Activated CD8-positive, alpha-beta memory T cell treated with anti-CD3 and anti-CD28 coated beads for 48 hours (primary cell): ENCODE data around the gene BBOX1.
"Not testable (repeated sequence)": the region's sequence is repeated elsewhere in the genome, so short reads cannot be mapped to it uniquely, and the experiment has no call there.

Experiments used
- DNase-seq, 3 experiments: peaks; one replicate each; pipeline ENCODE4 v3.0.0-alpha.2; 2020; ENCODE audit warnings: low read depth in 2 of 3, low spot score in 2 of 3

The BBOX1 gene

GRCh38 chr11:27083241-27083640 is 42.6 kb downstream of the BBOX1 start:
- no peak for DNase-seq

GRCh38 chr11:27083782-27084181 is 43.2 kb downstream of the BBOX1 start:
- DNase-seq = no peak

- DNase-seq = no peak
Observed at GRCh38 chr11:27084518-27084917, 43.9 kb downstream of the BBOX1 start.

- DNase-seq = no peak
Observed at GRCh38 chr11:27085111-27085510, 44.5 kb downstream of the BBOX1 start.

- DNase-seq = no peak
Observed at GRCh38 chr11:27085605-27086004, 45.0 kb downstream of the BBOX1 start.

GRCh38 chr11:27087432-27087831 is 46.8 kb downstream of the BBOX1 start:
- no peak for DNase-seq

GRCh38 chr11:27088353-27088752 is 47.7 kb downstream of the BBOX1 start:
- DNase-seq = no peak

GRCh38 chr11:27089746-27090145 is 49.1 kb downstream of the BBOX1 start:
- DNase-seq = no peak

GRCh38 chr11:27090357-27090948 is 49.8 kb downstream of the BBOX1 start:
- not testable (repeated sequence) for DNase-seq

GRCh38 chr11:27094120-27094519 is 53.5 kb downstream of the BBOX1 start:
- DNase-seq = no peak

- no peak for DNase-seq
Observed at GRCh38 chr11:27095059-27095458, 54.4 kb downstream of the BBOX1 start.

- no peak for DNase-seq
Observed at GRCh38 chr11:27095887-27096286, 55.3 kb downstream of the BBOX1 start.

GRCh38 chr11:27097551-27097950 is 56.9 kb downstream of the BBOX1 start:
- no peak for DNase-seq

- no peak for DNase-seq
Observed at GRCh38 chr11:27100534-27100933, 59.9 kb downstream of the BBOX1 start.

- no peak for DNase-seq
Observed at GRCh38 chr11:27107548-27107947, 66.9 kb downstream of the BBOX1 start.

- no peak for DNase-seq
Observed at GRCh38 chr11:27108809-27109208, 68.2 kb downstream of the BBOX1 start.

- DNase-seq = no peak
Observed at GRCh38 chr11:27111896-27112295, 71.3 kb downstream of the BBOX1 start.

GRCh38 chr11:27112946-27113345 is 72.3 kb downstream of the BBOX1 start:
- DNase-seq = no peak

GRCh38 chr11:27115051-27115650 is 74.5 kb downstream of the BBOX1 start:
- no peak for DNase-seq

- DNase-seq = no peak
Observed at GRCh38 chr11:27116684-27117083, 76.1 kb downstream of the BBOX1 start.

GRCh38 chr11:27118371-27118770 is 77.8 kb downstream of the BBOX1 start:
- no peak for DNase-seq

- no peak for DNase-seq
Observed at GRCh38 chr11:27118949-27119348, 78.3 kb downstream of the BBOX1 start.

GRCh38 chr11:27119396-27119795 is 78.8 kb downstream of the BBOX1 start:
- DNase-seq = no peak
